Natural killer cell (primary cell): Measurements from ENCODE around the gene NOC3L. TPM values are rescaled to one million over a fixed set of nuclear protein-coding genes. Genes with fewer than 3 reads are reported as not detected.

Source experiments
- ATAC-seq, 3 donors: fragments of 150-1000 bp in 2 of 3; fragments of 200-7000 bp in 1 of 3; cut with Tn5 transposase; 1 replicate in 1 of 3; 2 replicates in 2 of 3; pipeline ENCODE4 v1.10.0; 2021; ENCODE audit warnings: mild to moderate bottlenecking in 2 of 3, moderate library complexity in 2 of 3
- DNase-seq, 2 donors: peaks; one replicate each; pipeline versions ENCODE4 v3.0.0 to v3.0.0-alpha.2; 2013 to 2021; ENCODE audit warnings: mixed read lengths in 1 of 2
- H3K27ac ChIP-seq: one replicate; pipeline ENCODE4 v1.5.1; 2013; ENCODE audit warnings: mild to moderate bottlenecking, low read length
- H3K27me3 ChIP-seq: one replicate; pipeline ENCODE4 v1.6.1; 2013; ENCODE audit warnings: low read length; ENCODE audit not compliant: control insufficient read depth, insufficient read depth
- H3K36me3 ChIP-seq: one replicate; pipeline ENCODE4 v1.6.1; 2013; ENCODE audit warnings: low read length; ENCODE audit not compliant: control insufficient read depth, insufficient read depth
- H3K4me1 ChIP-seq: one replicate; pipeline ENCODE4 v1.6.1; 2013; ENCODE audit warnings: low read length; ENCODE audit not compliant: control insufficient read depth, insufficient read depth
- H3K4me3 ChIP-seq: one replicate; pipeline ENCODE4 v1.5.1; 2013; ENCODE audit warnings: low read length
- H3K9me3 ChIP-seq: one replicate; pipeline ENCODE4 v1.6.1; 2013; ENCODE audit warnings: low read length; ENCODE audit not compliant: control insufficient read depth, insufficient read depth
- H3K27ac Mint-ChIP-seq, 2 donors: one replicate each; pipeline ENCODE4 v1.8.0; 2022; ENCODE audit warnings: mild to moderate bottlenecking in 2 of 2, mixed read lengths in 2 of 2, moderate library complexity in 1 of 2
- H3K27me3 Mint-ChIP-seq, 2 donors: one replicate each; pipeline ENCODE4 v1.8.0; 2022; ENCODE audit warnings: low read depth in 2 of 2, mixed read lengths in 2 of 2
- H3K36me3 Mint-ChIP-seq: one replicate; pipeline ENCODE4 v1.8.0; 2022; ENCODE audit warnings: mixed read lengths
- H3K4me1 Mint-ChIP-seq, 2 donors: one replicate each; pipeline ENCODE4 v1.8.0; 2022; ENCODE audit warnings: mixed read lengths in 2 of 2
- H3K4me3 Mint-ChIP-seq: one replicate; pipeline ENCODE4 v1.8.0; 2022; ENCODE audit warnings: mild to moderate bottlenecking, moderate library complexity, mixed read lengths
- H3K9me3 Mint-ChIP-seq, 2 donors: one replicate each; pipeline ENCODE4 v1.8.0; 2022; ENCODE audit warnings: mixed read lengths in 2 of 2
- WGBS: methylation state at CpG from one replicate; pipeline ENCODE4 v1.1.7; 2013; ENCODE audit warnings: missing lambda C conversion rate; ENCODE audit not compliant: insufficient coverage; 5-methylcytosine and 5-hydroxymethylcytosine counted together
- intact Hi-C: fragments of 100-400 bp; cut with micrococcal nuclease; formaldehyde crosslinking; loops from one replicate; pipeline ENCODE4 v1.14.2; 2022
- total RNA-seq, 4 donors: library from RNA; stranded (reverse); fragments of 120-200 nt in 1 of 4; gene quantifications; one replicate each; pipeline versions ENCODE4 v1.2.3 to v1.2.4, GENCODE V29; 2013 to 2022
- TF ChIP-seq, protein P1 (sequence below): fragments of 200-600 bp; IDR thresholded peaks from one replicate; pipeline ENCODE4 v1.8.0; 2022; ENCODE audit warnings: antibody characterized with exemption

NOC3L gene, protein sequence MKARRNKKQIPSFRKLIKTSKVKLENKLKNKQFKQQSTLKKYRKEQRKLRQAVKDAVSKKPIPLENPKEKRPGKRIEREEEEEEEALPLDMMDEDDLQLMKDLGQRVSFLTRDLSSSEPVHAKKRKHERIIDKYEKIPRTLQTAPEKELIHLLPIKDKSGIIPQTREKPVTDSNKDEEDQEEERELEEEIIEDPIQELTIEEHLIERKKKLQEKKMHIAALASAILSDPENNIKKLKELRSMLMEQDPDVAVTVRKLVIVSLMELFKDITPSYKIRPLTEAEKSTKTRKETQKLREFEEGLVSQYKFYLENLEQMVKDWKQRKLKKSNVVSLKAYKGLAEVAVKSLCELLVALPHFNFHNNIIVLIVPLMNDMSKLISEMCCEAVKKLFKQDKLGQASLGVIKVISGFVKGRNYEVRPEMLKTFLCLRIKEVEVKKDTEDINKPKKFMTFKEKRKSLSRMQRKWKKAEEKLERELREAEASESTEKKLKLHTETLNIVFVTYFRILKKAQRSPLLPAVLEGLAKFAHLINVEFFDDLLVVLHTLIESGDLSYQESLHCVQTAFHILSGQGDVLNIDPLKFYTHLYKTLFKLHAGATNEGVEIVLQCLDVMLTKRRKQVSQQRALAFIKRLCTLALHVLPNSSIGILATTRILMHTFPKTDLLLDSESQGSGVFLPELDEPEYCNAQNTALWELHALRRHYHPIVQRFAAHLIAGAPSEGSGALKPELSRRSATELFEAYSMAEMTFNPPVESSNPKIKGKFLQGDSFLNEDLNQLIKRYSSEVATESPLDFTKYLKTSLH
- 10 to 100 TPM; 10.8 to 18.6 (median 13.1) TPM for total RNA-seq
- total RNA-seq (2013): 44.5 TPM

DNA sequence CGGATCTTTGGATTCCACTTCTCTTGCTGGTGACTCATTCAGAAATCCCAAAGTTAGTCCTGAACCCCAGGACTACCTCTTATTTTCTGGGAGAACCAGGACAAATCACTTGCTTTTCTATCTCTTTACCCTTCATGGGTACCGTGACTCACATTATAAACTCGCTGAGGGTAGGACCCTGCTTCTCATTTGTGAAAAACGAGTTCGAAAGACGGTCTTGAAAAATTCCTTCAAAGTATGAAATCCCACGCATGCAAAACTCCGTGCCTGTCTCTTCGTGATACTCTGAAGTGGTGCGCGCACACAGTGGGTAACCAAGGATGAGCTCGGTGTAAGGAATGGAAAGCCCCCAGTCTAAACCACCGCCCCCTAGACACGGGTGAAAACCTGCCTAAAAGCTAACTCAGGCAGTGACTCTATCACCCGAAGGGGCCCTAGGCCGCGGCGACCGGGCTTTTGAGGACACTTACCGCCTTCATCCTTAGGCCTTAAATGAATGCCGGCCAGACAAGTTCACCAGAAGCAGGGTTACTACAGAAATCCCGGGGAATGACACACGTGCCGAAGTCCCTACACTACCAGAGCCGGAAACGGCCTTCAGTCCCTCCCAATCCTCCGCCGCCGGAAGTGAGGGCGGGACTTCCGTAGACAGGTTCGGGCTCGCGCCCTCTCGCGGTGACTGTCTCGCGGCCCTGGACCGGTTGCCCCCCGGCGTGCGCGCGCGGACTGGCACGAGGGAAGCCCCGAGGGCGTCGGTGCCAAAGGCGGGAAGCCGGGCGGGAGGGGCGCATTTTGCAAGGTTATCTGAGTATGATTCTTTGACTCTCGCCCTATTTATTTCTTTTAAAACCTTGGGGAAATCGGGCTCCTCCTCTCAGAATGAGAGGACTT is at the start of gene NOC3L:
Gene NOC3L (minus strand): TSS at position 580 of the 891 bp plus-strand sequence. CDS start 101 bp downstream, at position 479.
- H3K36me3 Mint-ChIP-seq: no peaks in the 10 kb centered on the region
- ATAC-seq: peak; percentile 93 to 98 (median 94)
- peaks cover 18 to 38% of the 10 kb centered on the region in 2 donors for H3K4me1 Mint-ChIP-seq
- peak within 1 kb of the TSS; percentile 88 for H3K27ac ChIP-seq
- peak; percentile 91 to 97 for DNase-seq
- intact Hi-C loops: loop anchor here (2.0 to 10.0 kb wide), 2 partner anchors 660 to 1518 kb away; partner anchors contain the start of genes EXOC6 and FRA10AC1
- H3K36me3 ChIP-seq: peaks cover 10% of the 10 kb centered on the region
- under 1% methylated on average over 55 of the region's 55 CpGs for WGBS
- H3K4me3 Mint-ChIP-seq: peak within 1 kb of the TSS; percentile 98
- peaks cover 5% of the 10 kb centered on the region for H3K4me1 ChIP-seq
- no peaks in the 10 kb centered on the region for H3K9me3 Mint-ChIP-seq
- peak within 1 kb of the TSS; percentile 95 to 97 for H3K27ac Mint-ChIP-seq
- H3K27me3 Mint-ChIP-seq: peaks cover 0 to 13% of the 10 kb centered on the region in 2 donors
- TF ChIP-seq, protein P1, sequence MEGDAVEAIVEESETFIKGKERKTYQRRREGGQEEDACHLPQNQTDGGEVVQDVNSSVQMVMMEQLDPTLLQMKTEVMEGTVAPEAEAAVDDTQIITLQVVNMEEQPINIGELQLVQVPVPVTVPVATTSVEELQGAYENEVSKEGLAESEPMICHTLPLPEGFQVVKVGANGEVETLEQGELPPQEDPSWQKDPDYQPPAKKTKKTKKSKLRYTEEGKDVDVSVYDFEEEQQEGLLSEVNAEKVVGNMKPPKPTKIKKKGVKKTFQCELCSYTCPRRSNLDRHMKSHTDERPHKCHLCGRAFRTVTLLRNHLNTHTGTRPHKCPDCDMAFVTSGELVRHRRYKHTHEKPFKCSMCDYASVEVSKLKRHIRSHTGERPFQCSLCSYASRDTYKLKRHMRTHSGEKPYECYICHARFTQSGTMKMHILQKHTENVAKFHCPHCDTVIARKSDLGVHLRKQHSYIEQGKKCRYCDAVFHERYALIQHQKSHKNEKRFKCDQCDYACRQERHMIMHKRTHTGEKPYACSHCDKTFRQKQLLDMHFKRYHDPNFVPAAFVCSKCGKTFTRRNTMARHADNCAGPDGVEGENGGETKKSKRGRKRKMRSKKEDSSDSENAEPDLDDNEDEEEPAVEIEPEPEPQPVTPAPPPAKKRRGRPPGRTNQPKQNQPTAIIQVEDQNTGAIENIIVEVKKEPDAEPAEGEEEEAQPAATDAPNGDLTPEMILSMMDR: peak; percentile 80
- H3K4me3 ChIP-seq: peak within 1 kb of the TSS; percentile 73
- H3K9me3 ChIP-seq: no peaks in the 10 kb centered on the region
- no peaks in the 10 kb centered on the region for H3K27me3 ChIP-seq

DNA sequence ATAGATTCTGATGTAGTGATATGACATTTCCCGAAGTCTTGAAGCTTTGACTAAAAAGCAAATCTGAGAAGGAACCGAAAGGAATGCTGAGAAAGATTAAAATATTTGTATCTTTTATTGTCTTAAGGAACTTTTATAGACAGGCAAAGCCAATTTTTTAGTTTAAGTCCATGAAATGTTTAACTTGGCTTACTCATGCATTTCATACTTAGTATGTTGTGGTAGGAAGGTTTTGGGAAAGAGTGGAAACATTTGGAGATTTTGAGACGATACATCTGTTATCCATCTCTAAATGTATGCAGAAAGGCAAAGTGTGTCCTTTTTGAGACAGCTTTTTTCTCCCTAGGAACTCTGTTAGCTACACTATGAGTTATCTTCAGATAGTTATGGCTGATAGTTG is 49.7 kb upstream of the NOC3L start:
- Mint-ChIP-seq H3K9me3 (no peaks in the 10 kb centered on the region), H3K4me3 (no peak overlapping the region), H3K27me3 (peaks cover 6 to 24% of the 10 kb centered on the region in 2 donors), H3K36me3 (no peaks in the 10 kb centered on the region), H3K4me1 (no peaks in the 10 kb centered on the region), H3K27ac (no peak overlapping the region)
- ATAC-seq (no peak), DNase-seq (no peak)
- intact Hi-C loops: no loop called here
- 84% methylated on average over 3 of the region's 3 CpGs for WGBS
- TF ChIP-seq, protein P1: no peak
- Histone ChIP-seq H3K9me3 (no peaks in the 10 kb centered on the region), H3K36me3 (no peaks in the 10 kb centered on the region), H3K27ac (no peak overlapping the region), H3K4me1 (no peaks in the 10 kb centered on the region), H3K4me3 (no peak overlapping the region), H3K27me3 (no peaks in the 10 kb centered on the region)

DNA sequence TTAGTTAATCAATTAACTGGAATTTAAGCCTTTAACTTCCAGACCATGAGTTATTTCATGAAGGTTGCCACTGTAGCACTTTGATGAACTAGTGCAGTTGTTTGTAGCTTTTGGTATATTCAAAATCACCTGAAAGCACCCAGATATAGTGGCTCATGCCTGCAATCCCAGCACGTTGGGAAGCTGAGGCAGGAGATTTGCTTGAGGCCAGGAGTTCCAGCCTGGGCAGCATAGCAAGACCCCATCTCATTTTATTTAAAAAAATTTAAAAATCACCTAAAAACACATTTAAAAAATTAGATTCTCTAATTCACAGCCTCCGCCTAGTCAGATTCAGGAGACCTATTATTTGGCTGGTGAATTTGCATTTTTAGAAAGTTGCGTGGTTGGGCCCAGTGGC is 48.6 kb upstream of the NOC3L start:
- TF ChIP-seq, protein P1: no peak
- H3K27me3 Mint-ChIP-seq: peaks cover 11 to 32% of the 10 kb centered on the region in 2 donors

More for the DNA sequence above, 48.6 kb upstream of the NOC3L start:
- Histone ChIP-seq H3K27ac (no peak overlapping the region), H3K9me3 (no peaks in the 10 kb centered on the region), H3K4me3 (no peak overlapping the region), H3K4me1 (no peaks in the 10 kb centered on the region), H3K36me3 (no peaks in the 10 kb centered on the region), H3K27me3 (no peaks in the 10 kb centered on the region)
- Mint-ChIP-seq H3K27ac (no peak overlapping the region), H3K9me3 (no peaks in the 10 kb centered on the region), H3K4me3 (no peak overlapping the region), H3K36me3 (no peaks in the 10 kb centered on the region), H3K4me1 (no peaks in the 10 kb centered on the region)
- 85% methylated on average over 3 of the region's 3 CpGs for WGBS
- intact Hi-C loops: no loop called here
- no peak for DNase-seq
- ATAC-seq: no peak
